Neuronal stem cell (in vitro differentiated cells): Measurements from ENCODE around the gene AGBL4.
A peak's percentile ranks its signal among the peaks of the same experiment; 100 is the strongest.

ENCODE experiments used
- DNase-seq: peaks from one replicate; pipeline ENCODE4 v3.0.0-alpha.2; 2013; ENCODE audit warnings: low spot score
- H2AFZ ChIP-seq: one replicate; pipeline ENCODE4 v1.6.1; 2013; ENCODE audit warnings: mild to moderate bottlenecking, low read length, inconsistent platforms
- H2AK5ac ChIP-seq: 2 replicates; pipeline ENCODE4 v1.6.1; 2013; ENCODE audit warnings: low read depth, mild to moderate bottlenecking, inconsistent platforms, low read length, moderate library complexity, mixed read lengths
- H2BK120ac ChIP-seq: 2 replicates; pipeline ENCODE4 v1.6.1; 2013; ENCODE audit warnings: low read depth, mild to moderate bottlenecking, inconsistent platforms, low read length, moderate library complexity, mixed read lengths
- H2BK12ac ChIP-seq: one replicate; pipeline ENCODE4 v1.6.1; 2013; ENCODE audit warnings: low read length, inconsistent platforms
- H2BK15ac ChIP-seq: 2 replicates; pipeline ENCODE4 v1.6.1; 2013; ENCODE audit warnings: mild to moderate bottlenecking, low read length, inconsistent platforms, mixed read lengths
- H2BK5ac ChIP-seq: one replicate; pipeline ENCODE4 v1.6.1; 2013; ENCODE audit warnings: inconsistent platforms, mild to moderate bottlenecking, low read length, moderate library complexity
- H3K14ac ChIP-seq: one replicate; pipeline ENCODE4 v1.6.1; 2013; ENCODE audit warnings: low read length, inconsistent platforms
- H3K18ac ChIP-seq: 2 replicates; pipeline ENCODE4 v1.6.1; 2013; ENCODE audit warnings: low read length, inconsistent platforms
- H3K23ac ChIP-seq: 2 replicates; pipeline ENCODE4 v1.6.1; 2013; ENCODE audit warnings: low read depth, mild to moderate bottlenecking, mixed read lengths, low read length, inconsistent platforms; ENCODE audit not compliant: poor library complexity
- H3K27ac ChIP-seq: replicated peaks from 3 replicates; pipeline ENCODE4 v1.5.1; 2013; ENCODE audit warnings: low read length, inconsistent platforms
- H3K27me3 ChIP-seq, 3 experiments: 2 replicates each; pipeline ENCODE4 v1.6.1; 2013; ENCODE audit warnings: low read length in 3 of 3, mild to moderate bottlenecking in 2 of 3, inconsistent platforms in 1 of 3, low read depth in 1 of 3, mixed read lengths in 1 of 3, moderate library complexity in 1 of 3; ENCODE audit not compliant: control insufficient read depth in 3 of 3, insufficient read depth in 3 of 3
- H3K36me3 ChIP-seq, 2 donors: replicated peaks in 1 of 2; 2 replicates each; pipeline ENCODE4 v1.6.1; 2013; ENCODE audit warnings: low read length in 2 of 2; ENCODE audit not compliant: control insufficient read depth in 2 of 2, insufficient read depth in 2 of 2
- H3K4ac ChIP-seq: 2 replicates; pipeline ENCODE4 v1.6.1; 2013; ENCODE audit warnings: inconsistent platforms, mild to moderate bottlenecking, low read length, moderate library complexity
- H3K4me1 ChIP-seq, 2 donors: 1 replicate in 1 of 2; 2 replicates in 1 of 2; pipeline ENCODE4 v1.6.1; 2013; ENCODE audit warnings: low read length in 2 of 2, low read depth in 1 of 2; ENCODE audit not compliant: control insufficient read depth in 2 of 2, insufficient read depth in 1 of 2
- H3K4me2 ChIP-seq: one replicate; pipeline ENCODE4 v1.6.1; 2013; ENCODE audit warnings: mild to moderate bottlenecking, low read length, inconsistent platforms; ENCODE audit not compliant: insufficient read depth, poor library complexity, severe bottlenecking
- H3K4me3 ChIP-seq, 2 donors: 2 replicates each; pipeline ENCODE4 v1.5.1; 2013; ENCODE audit warnings: low read length in 2 of 2, mild to moderate bottlenecking in 2 of 2, inconsistent platforms in 1 of 2, moderate library complexity in 1 of 2
- H3K79me1 ChIP-seq: one replicate; pipeline ENCODE4 v1.6.1; 2013; ENCODE audit warnings: low read depth, mild to moderate bottlenecking, inconsistent platforms, low read length, moderate library complexity
- H3K9ac ChIP-seq: one replicate; pipeline ENCODE4 v1.6.1; 2013; ENCODE audit warnings: mild to moderate bottlenecking, low read depth, low read length, inconsistent platforms; ENCODE audit not compliant: poor library complexity
- H3K9me3 ChIP-seq, 2 donors: replicated peaks in 1 of 2; 2 replicates each; pipeline versions ENCODE3 to v1.6.1; 2013; ENCODE audit warnings: low read length in 2 of 2, mild to moderate bottlenecking in 2 of 2, inconsistent platforms in 1 of 2, low read depth in 1 of 2, mixed read lengths in 1 of 2, moderate library complexity in 1 of 2; ENCODE audit not compliant: control insufficient read depth in 2 of 2, insufficient read depth in 1 of 2
- H4K8ac ChIP-seq: one replicate; pipeline ENCODE4 v1.6.1; 2013; ENCODE audit warnings: low read depth, mild to moderate bottlenecking, inconsistent platforms, low read length, moderate library complexity
- H4K91ac ChIP-seq: one replicate; pipeline ENCODE4 v1.6.1; 2013; ENCODE audit warnings: low read length, low read depth, mild to moderate bottlenecking, inconsistent platforms; ENCODE audit not compliant: poor library complexity
- WGBS, 2 donors: extraction: QIAGEN DNeasy Blood & Tissue Kit; methylation state at CpG; one replicate each; pipeline ENCODE4 v1.1.7; 2013; ENCODE audit warnings: missing lambda C conversion rate in 2 of 2, mixed read lengths in 1 of 2; ENCODE audit not compliant: insufficient read length in 2 of 2, insufficient replicate concordance in 1 of 2; ENCODE audit errors: extremely low coverage in 2 of 2; 5-methylcytosine and 5-hydroxymethylcytosine counted together

AGBL4 gene

GRCh38 chr1:48948562-48948961 is 1075.2 kb downstream of the AGBL4 start:
- Histone ChIP-seq H3K9ac (no peak overlapping the region), H2BK5ac (no peak overlapping the region), H3K18ac (no peak overlapping the region), H2AK5ac (no peak overlapping the region), H2BK15ac (no peak overlapping the region), H4K91ac (no peak overlapping the region), H3K27me3 (no peaks in the 10 kb centered on the region), H3K4me3 (no peak overlapping the region), H3K4me1 (peaks cover 2 to 3% of the 10 kb centered on the region in 2 donors), H3K23ac (no peak overlapping the region), H4K8ac (no peak overlapping the region), H2BK120ac (no peak overlapping the region), H3K14ac (no peak overlapping the region), H3K36me3 (no peaks in the 10 kb centered on the region), H3K9me3 (no peaks in the 10 kb centered on the region), H3K27ac (no peak overlapping the region), H3K4ac (no peak overlapping the region), H3K4me2 (no peak overlapping the region), H2BK12ac (no peak overlapping the region), H3K79me1 (no peaks in the 10 kb centered on the region), H2AFZ (no peak overlapping the region)
- no CpG with 5 or more reads among the region's 1 CpG for WGBS, 2 donors
- DNase-seq, result no peak

DNA sequence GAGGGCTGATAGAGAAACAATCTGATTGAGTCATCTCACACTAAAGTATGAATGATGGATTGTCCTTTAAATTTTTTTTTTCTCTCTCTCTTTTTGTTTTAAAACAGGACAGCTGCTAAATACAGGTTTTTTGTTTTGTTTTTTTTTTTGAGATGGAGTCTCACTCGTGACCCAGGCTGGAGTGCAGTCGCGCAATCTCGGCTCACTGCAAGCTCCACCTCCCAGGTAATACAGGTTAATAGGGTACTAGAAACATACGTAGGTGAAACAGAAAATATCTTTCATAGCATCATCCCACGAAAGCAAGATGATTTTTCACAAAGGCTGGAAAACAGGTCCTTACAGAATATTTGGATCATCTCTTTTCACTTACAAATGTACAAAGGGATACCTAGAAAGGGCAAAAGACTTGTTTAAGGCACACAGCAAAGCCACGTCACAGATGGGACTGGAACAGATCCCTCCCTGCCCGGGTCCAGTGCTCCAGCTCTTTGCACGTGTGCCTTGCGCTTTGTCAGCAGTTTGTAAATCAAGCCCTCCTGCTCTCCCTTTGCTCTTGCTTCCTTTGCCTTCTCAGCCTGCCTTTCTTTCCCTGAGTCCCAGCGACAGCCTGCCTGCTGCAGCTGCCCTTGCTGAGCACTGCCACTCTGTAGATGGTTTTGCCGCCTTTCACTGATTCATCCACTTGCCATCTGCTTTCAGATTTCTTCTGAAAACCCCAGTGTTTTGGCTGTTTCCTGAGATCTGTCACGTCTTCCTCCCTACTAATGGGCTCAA is 1075.8 kb downstream of the AGBL4 start:
- Histone ChIP-seq H3K18ac (no peak overlapping the region), H2BK12ac (no peak overlapping the region), H3K36me3 (no peaks in the 10 kb centered on the region), H3K27me3 (no peaks in the 10 kb centered on the region), H3K4me1 (peaks cover 2 to 3% of the 10 kb centered on the region in 2 donors), H3K9ac (peak overlapping the region; percentile 24), H4K91ac (no peak overlapping the region), H3K27ac (no peak overlapping the region), H2BK5ac (no peak overlapping the region), H3K14ac (no peak overlapping the region), H2BK120ac (no peak overlapping the region), H2AFZ (no peak overlapping the region), H3K9me3 (no peaks in the 10 kb centered on the region), H3K23ac (no peak overlapping the region), H4K8ac (no peak overlapping the region), H3K4ac (no peak overlapping the region), H2AK5ac (no peak overlapping the region), H3K4me2 (no peak overlapping the region), H3K79me1 (no peaks in the 10 kb centered on the region), H2BK15ac (no peak overlapping the region), H3K4me3 (no peak overlapping the region)
- no CpG with 5 or more reads among the region's 13 CpGs for WGBS, 2 donors
- no peak for DNase-seq

DNA sequence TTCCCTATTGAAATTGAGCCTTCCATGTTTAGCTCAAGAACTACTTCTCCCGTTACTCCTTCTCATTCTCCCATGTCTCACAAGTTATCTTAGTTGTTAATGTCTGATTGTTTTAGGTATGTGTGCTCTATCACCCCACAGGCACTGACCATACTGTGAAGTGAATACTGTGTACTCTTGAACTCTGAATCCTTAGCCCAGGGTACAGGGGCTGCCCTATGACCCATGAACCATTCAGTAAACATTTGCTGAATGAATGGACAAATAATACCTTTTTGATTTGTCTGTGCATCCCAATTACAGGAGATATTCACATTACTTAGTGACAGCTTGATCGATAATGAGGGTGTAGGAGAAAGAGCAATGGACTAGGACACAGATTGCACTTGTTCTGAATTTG is 1077.7 kb downstream of the AGBL4 start:
- DNase-seq, result no peak
- Histone ChIP-seq H2BK12ac (no peak overlapping the region), H3K18ac (no peak overlapping the region)

GRCh38 chr1:48944811-48945210 is 1078.9 kb downstream of the AGBL4 start:
- Histone ChIP-seq H3K9me3 (no peaks in the 10 kb centered on the region), H3K23ac (no peak overlapping the region), H2BK120ac (no peak overlapping the region), H3K4ac (no peak overlapping the region), H2BK15ac (no peak overlapping the region), H3K4me3 (no peak overlapping the region), H2BK12ac (no peak overlapping the region), H3K27ac (no peak overlapping the region), H3K14ac (no peak overlapping the region), H4K8ac (no peak overlapping the region), H3K27me3 (no peaks in the 10 kb centered on the region), H3K4me1 (peaks cover 2 to 3% of the 10 kb centered on the region in 2 donors), H4K91ac (no peak overlapping the region), H2AK5ac (no peak overlapping the region), H3K36me3 (no peaks in the 10 kb centered on the region), H3K9ac (no peak overlapping the region), H3K18ac (no peak overlapping the region), H2BK5ac (no peak overlapping the region), H3K4me2 (no peak overlapping the region), H2AFZ (no peak overlapping the region), H3K79me1 (no peaks in the 10 kb centered on the region)
- no peak for DNase-seq

More for the DNA sequence above, 1077.7 kb downstream of the AGBL4 start:
- no peak overlapping the region for H2BK120ac ChIP-seq
- no peak overlapping the region for H3K4me3 ChIP-seq
- no peak overlapping the region for H3K4me2 ChIP-seq
- no peak overlapping the region for H3K4ac ChIP-seq
- H2AK5ac ChIP-seq, result no peak overlapping the region
- H3K14ac ChIP-seq, result no peak overlapping the region
- H3K36me3 ChIP-seq, result no peaks in the 10 kb centered on the region
- H3K79me1 ChIP-seq, result no peaks in the 10 kb centered on the region
- H4K8ac ChIP-seq, result no peak overlapping the region
- no peak overlapping the region for H2BK15ac ChIP-seq
- no peaks in the 10 kb centered on the region for H3K9me3 ChIP-seq
- peaks cover 2 to 3% of the 10 kb centered on the region in 2 donors for H3K4me1 ChIP-seq
- no peak overlapping the region for H3K9ac ChIP-seq
- no peak overlapping the region for H3K27ac ChIP-seq
- no peak overlapping the region for H2AFZ ChIP-seq
- no peak overlapping the region for H4K91ac ChIP-seq
- H2BK5ac ChIP-seq, result no peak overlapping the region
- H3K27me3 ChIP-seq, result no peaks in the 10 kb centered on the region
- WGBS, 2 donors, result no CpG with 5 or more reads among the region's 2 CpGs
- H3K23ac ChIP-seq, result no peak overlapping the region
